Germinal center (tissue), 1 donor: ENCODE results near the gene DHX15.

Experiments used
- DNase-seq: peaks from one replicate; pipeline ENCODE4 v3.0.0; 2012; ENCODE audit warnings: mixed read lengths, low spot score

DHX15 gene

GRCh38 chr4:24584211-24584850 is at the start of gene DHX15:
TSS of gene DHX15 (minus strand) at chr4:24584554. CDS start at chr4:24584393, 161 bp downstream.
- peak; percentile 92 for DNase-seq

GRCh38 chr4:24632011-24632410 is 47.7 kb upstream of the DHX15 start:
- no peak for DNase-seq

- no peak for DNase-seq
Observed at GRCh38 chr4:24630937-24631336, 46.6 kb upstream of the DHX15 start.

- DNase-seq, result no peak
Observed at GRCh38 chr4:24625091-24625490, 40.7 kb upstream of the DHX15 start.

GRCh38 chr4:24624381-24624780 is 40.0 kb upstream of the DHX15 start:
- no peak for DNase-seq

- no peak for DNase-seq
Observed at GRCh38 chr4:24622146-24622834, 37.9 kb upstream of the DHX15 start.

GRCh38 chr4:24615977-24616376 is 31.6 kb upstream of the DHX15 start:
- no peak for DNase-seq

- no peak for DNase-seq
Observed at GRCh38 chr4:24614881-24615280, 30.5 kb upstream of the DHX15 start.

GRCh38 chr4:24613502-24613901 is 29.1 kb upstream of the DHX15 start:
- DNase-seq, result no peak

GRCh38 chr4:24611575-24611974 is 27.2 kb upstream of the DHX15 start:
- DNase-seq, result no peak

GRCh38 chr4:24607334-24607733 is 23.0 kb upstream of the DHX15 start:
- no peak for DNase-seq

GRCh38 chr4:24605216-24605615 is 20.9 kb upstream of the DHX15 start:
- DNase-seq, result no peak

- DNase-seq, result no peak
Observed at GRCh38 chr4:24604558-24605214, 20.3 kb upstream of the DHX15 start.

GRCh38 chr4:24603343-24603742 is 19.0 kb upstream of the DHX15 start:
- DNase-seq, result no peak

GRCh38 chr4:24601121-24601520 is 16.8 kb upstream of the DHX15 start:
- DNase-seq, result no peak

GRCh38 chr4:24599275-24599674 is 14.9 kb upstream of the DHX15 start:
- DNase-seq, result no peak

GRCh38 chr4:24598025-24598424 is 13.7 kb upstream of the DHX15 start:
- DNase-seq, result no peak

- DNase-seq, result no peak
Observed at GRCh38 chr4:24595659-24596058, 11.3 kb upstream of the DHX15 start.

- no peak for DNase-seq
Observed at GRCh38 chr4:24594887-24595286, 10.5 kb upstream of the DHX15 start.

GRCh38 chr4:24589448-24589847 is 5.1 kb upstream of the DHX15 start:
- no peak for DNase-seq

- no peak for DNase-seq
Observed at GRCh38 chr4:24588216-24588954, 4.0 kb upstream of the DHX15 start.

- DNase-seq, result peak; percentile 47
Observed at GRCh38 chr4:24583451-24584210, 723 bp downstream of the DHX15 start.
